GM21381 (cell line): ENCODE results near the gene SRGAP3.
A peak's percentile ranks its signal among the peaks of the same experiment; 100 is the strongest.

ENCODE experiments used
- ATAC-seq: cut with Tn5 transposase; IDR thresholded peaks from one replicate; pipeline ENCODE4 v1.9.1; 2021; ENCODE audit warnings: mild to moderate bottlenecking, moderate library complexity; ENCODE audit not compliant: unreplicated experiment

SRGAP3 gene

GRCh38 chr3:8945890-8946600 lies 303.4 kb downstream of the SRGAP3 start:
- ATAC-seq = no peak

- no peak for ATAC-seq
Measured at GRCh38 chr3:8942746-8943488, 306.5 kb downstream of the SRGAP3 start.

GRCh38 chr3:8942115-8942514 lies 307.3 kb downstream of the SRGAP3 start:
- no peak for ATAC-seq

GRCh38 chr3:8938021-8938420 lies 311.4 kb downstream of the SRGAP3 start:
- peak; percentile 64 for ATAC-seq

GRCh38 chr3:8937064-8938020 lies 312.1 kb downstream of the SRGAP3 start:
- ATAC-seq = no peak

- ATAC-seq = no peak
Measured at GRCh38 chr3:8932507-8932906, 316.9 kb downstream of the SRGAP3 start.

- ATAC-seq = no peak
Measured at GRCh38 chr3:8931342-8931741, 318.1 kb downstream of the SRGAP3 start.
